Uterus (tissue), 2 donors: Measurements from ENCODE around the gene ADK.

Source experiments
- POLR2A ChIP-seq, 2 donors: fragments of 450-650 bp; IDR thresholded peaks; one replicate each; pipeline ENCODE4 v1.6.1; 2016; ENCODE audit warnings: antibody characterized with exemption in 2 of 2, mild to moderate bottlenecking in 1 of 2, moderate library complexity in 1 of 2
- TF ChIP-seq, protein P1 (sequence below), 4 experiments: fragments of 200-600 bp in 2 of 4; fragments of 450-650 bp in 2 of 4; sonication (generic) in 2 of 4; IDR thresholded peaks; one replicate each; pipeline ENCODE4 v1.5.1; 2016 to 2019; ENCODE audit warnings: antibody characterized with exemption in 4 of 4, mild to moderate bottlenecking in 2 of 4, moderate library complexity in 1 of 4

DNA sequence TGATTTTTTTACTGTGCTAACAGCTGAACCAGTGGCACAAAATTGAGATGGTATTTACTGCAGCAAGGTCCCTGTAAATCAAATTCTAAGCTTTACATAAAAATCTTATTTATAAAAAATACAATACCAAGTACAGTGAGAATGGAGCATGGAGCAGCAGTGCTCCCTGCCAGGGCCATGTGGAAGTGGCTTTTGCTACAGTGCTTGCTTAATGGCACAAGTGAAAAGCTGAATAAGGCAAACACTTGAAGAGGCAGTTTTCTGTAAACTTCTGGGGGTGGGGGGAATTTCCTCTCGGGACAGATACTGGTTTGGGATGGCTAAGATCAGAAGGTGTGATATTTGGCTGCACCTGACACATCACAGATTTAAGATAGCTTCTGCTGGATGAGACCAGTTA lies 27.9 kb upstream of the ADK start:
- TF ChIP-seq, protein P1, sequence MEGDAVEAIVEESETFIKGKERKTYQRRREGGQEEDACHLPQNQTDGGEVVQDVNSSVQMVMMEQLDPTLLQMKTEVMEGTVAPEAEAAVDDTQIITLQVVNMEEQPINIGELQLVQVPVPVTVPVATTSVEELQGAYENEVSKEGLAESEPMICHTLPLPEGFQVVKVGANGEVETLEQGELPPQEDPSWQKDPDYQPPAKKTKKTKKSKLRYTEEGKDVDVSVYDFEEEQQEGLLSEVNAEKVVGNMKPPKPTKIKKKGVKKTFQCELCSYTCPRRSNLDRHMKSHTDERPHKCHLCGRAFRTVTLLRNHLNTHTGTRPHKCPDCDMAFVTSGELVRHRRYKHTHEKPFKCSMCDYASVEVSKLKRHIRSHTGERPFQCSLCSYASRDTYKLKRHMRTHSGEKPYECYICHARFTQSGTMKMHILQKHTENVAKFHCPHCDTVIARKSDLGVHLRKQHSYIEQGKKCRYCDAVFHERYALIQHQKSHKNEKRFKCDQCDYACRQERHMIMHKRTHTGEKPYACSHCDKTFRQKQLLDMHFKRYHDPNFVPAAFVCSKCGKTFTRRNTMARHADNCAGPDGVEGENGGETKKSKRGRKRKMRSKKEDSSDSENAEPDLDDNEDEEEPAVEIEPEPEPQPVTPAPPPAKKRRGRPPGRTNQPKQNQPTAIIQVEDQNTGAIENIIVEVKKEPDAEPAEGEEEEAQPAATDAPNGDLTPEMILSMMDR (IDR thresholded peaks at IDR 0.05) = no peak
- no peak for TF ChIP-seq POLR2A (IDR thresholded peaks at IDR 0.05)
